RWPE1 (cell line): ENCODE results near the gene FCRL6.

ENCODE experiments used
- CTCF ChIA-PET: fragments of 350-600 bp; sonication (Branson Sonifier 250); formaldehyde crosslinking; extraction: SDS; loops from one replicate; lab custom pipeline; 2021; lab: Yijun Ruan, JAX
- POLR2A ChIA-PET: fragments of 400-600 bp; formaldehyde crosslinking; extraction: SDS; loops from one replicate; lab custom pipeline; 2020; ENCODE audit warnings: antibody characterized with exemption; ENCODE audit not compliant: low non-redundant PET; lab: Yijun Ruan, JAX
- DNase-seq: peaks from one replicate; pipeline ENCODE4 v3.0.0; 2012; ENCODE audit warnings: low spot score
- H3K27ac ChIP-seq: fragments of 450-650 bp; 2 replicates; pipeline ENCODE4 v1.5.1; 2017
- TF ChIP-seq, protein P1 (sequence below): fragments of 450-650 bp; conservative IDR thresholded peaks from 2 replicates; pipeline ENCODE4 v1.5.1; 2017; ENCODE audit warnings: low read depth, mild to moderate bottlenecking

FCRL6 gene

GRCh38 chr1:159848326-159848725, 46.2 kb downstream of the FCRL6 start:
- ChIA-PET POLR2A (no interaction called here), CTCF (interaction anchor here (0.6 kb wide), 1 partner anchor 65 kb away, joined by 3 read pairs; no protein-coding TSS in a partner anchor)
- no peak for DNase-seq
- peak overlapping the region; percentile 51; the same call in 1 of the 2 replicates for H3K27ac ChIP-seq
- TF ChIP-seq, protein P1, sequence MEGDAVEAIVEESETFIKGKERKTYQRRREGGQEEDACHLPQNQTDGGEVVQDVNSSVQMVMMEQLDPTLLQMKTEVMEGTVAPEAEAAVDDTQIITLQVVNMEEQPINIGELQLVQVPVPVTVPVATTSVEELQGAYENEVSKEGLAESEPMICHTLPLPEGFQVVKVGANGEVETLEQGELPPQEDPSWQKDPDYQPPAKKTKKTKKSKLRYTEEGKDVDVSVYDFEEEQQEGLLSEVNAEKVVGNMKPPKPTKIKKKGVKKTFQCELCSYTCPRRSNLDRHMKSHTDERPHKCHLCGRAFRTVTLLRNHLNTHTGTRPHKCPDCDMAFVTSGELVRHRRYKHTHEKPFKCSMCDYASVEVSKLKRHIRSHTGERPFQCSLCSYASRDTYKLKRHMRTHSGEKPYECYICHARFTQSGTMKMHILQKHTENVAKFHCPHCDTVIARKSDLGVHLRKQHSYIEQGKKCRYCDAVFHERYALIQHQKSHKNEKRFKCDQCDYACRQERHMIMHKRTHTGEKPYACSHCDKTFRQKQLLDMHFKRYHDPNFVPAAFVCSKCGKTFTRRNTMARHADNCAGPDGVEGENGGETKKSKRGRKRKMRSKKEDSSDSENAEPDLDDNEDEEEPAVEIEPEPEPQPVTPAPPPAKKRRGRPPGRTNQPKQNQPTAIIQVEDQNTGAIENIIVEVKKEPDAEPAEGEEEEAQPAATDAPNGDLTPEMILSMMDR, result no peak

- TF ChIP-seq, protein P1, result no peak
- ChIA-PET POLR2A (no interaction called here), CTCF (interaction anchor here (0.7 to 1.1 kb wide), 2 partner anchors 20 to 43 kb away, joined by 3 read pairs; no protein-coding TSS in a partner anchor)
- H3K27ac ChIP-seq, result peak overlapping the region; percentile 35; the same call in 1 of the 2 replicates
- no peak for DNase-seq
These were observed 47.6 kb downstream of the FCRL6 start for GRCh38 chr1:159849626-159850366.

- ChIA-PET POLR2A (no interaction called here), CTCF (interaction anchor here (1.0 kb wide), 1 partner anchor 12 kb away, joined by 3 read pairs; no protein-coding TSS in a partner anchor)
- no peak overlapping the region for H3K27ac ChIP-seq
- TF ChIP-seq, protein P1, result no peak
- no peak for DNase-seq
These were observed 49.2 kb downstream of the FCRL6 start for GRCh38 chr1:159851407-159851806.

DNA sequence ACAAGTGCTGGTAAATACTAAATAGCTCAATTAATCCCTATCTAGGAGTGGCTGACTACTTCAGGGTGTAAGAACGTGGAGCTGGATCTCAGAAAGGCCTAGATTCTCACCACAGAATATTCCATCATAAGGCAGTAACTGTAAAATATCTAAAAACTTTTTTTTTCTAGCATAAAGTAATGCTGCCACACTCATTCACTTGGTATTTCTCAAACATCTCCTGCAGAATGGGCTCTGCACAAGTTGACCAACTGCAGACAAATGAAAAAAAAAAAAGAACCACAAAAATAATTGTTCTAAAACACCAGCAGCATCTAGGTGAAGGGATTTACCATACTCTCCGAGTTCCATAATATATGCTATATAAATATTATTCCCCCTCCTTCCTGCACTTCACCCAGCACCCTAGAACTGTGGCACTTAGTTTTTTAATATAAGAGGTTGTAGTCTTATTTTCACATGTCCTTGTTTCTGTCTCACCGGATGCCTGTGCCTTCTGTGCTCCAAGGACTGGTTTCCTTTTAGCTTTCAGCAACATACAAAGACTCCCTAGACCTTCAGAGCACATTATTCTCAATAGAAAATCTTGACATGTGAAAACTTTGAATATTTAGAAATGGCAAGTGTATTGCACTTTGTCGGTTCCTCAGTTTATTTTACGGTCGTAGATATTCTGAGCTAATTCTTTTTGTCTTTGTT, 51.4 kb downstream of the FCRL6 start:
- no peak for DNase-seq
- CTCF ChIA-PET, result interaction anchor here (1.0 to 1.6 kb wide), 2 partner anchors 38 to 55 kb away, joined by 4 read pairs; no protein-coding TSS in a partner anchor
- TF ChIP-seq, protein P1, result no peak
- POLR2A ChIA-PET, result no interaction called here
- H3K27ac ChIP-seq, result peak overlapping the region; percentile 91

GRCh38 chr1:159854116-159854692, 52.0 kb downstream of the FCRL6 start:
- CTCF ChIA-PET, result interaction anchor here (1.0 to 1.6 kb wide), 2 partner anchors 37 to 55 kb away, joined by 4 read pairs; no protein-coding TSS in a partner anchor
- DNase-seq, result no peak
- POLR2A ChIA-PET, result no interaction called here

More at GRCh38 chr1:159854116-159854692, 52.0 kb downstream of the FCRL6 start:
- peak overlapping the region; percentile 91 for H3K27ac ChIP-seq
- TF ChIP-seq, protein P1, result no peak
